ENCODE measurements around the gene UBTFL1.
"Not testable (repeated sequence)": the region's sequence is repeated elsewhere in the genome, so short reads cannot be mapped to it uniquely, and the experiment has no call there.

Gene UBTFL1, protein sequence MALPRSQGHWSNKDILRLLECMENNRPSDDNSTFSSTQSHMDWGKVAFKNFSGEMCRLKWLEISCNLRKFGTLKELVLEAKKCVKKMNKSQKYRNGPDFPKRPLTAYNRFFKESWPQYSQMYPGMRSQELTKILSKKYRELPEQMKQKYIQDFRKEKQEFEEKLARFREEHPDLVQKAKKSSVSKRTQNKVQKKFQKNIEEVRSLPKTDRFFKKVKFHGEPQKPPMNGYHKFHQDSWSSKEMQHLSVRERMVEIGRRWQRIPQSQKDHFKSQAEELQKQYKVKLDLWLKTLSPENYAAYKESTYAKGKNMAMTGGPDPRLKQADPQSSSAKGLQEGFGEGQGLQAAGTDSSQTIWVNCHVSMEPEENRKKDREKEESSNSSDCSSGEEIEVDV

GRCh38 chr11:90085650-90086049 lies at the start of gene UBTFL1:
Gene UBTFL1, plus strand, starts transcription at chr11:90085950. Its CDS starts 0 bp downstream, at chr11:90085950.
- in situ Hi-C loops (cut with MboI; ENCODE audit: low sequenced_read_pairs): not testable (repeated sequence)

GRCh38 chr11:90051591-90052209 lies 34.0 kb upstream of the UBTFL1 start:
- in situ Hi-C loops (cut with MboI; ENCODE audit: low sequenced_read_pairs): not testable (repeated sequence)

- in situ Hi-C loops (cut with MboI; ENCODE audit: low sequenced_read_pairs): not testable (repeated sequence)
These were observed 33.4 kb upstream of the UBTFL1 start for GRCh38 chr11:90052311-90052710.

DNA sequence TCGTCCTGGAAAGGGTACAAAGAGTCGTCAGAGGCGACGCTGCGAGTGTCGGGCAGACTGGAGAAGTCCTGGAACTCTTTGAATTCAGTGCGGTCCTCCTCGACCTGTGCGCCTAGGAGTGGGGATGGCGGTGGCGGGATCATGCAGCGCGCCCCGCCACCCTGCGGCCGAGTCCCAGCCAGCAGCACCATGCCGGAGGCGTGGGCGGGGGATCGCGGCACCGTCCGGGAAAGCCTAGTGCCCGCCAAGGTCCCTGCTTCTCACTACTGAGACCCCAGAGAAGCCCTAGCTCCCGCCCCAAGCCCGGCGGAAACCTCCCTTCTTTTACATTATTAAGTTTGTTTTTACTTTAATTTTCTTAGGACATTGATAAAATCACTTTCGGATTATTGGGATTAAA lies 32.2 kb upstream of the UBTFL1 start:
- in situ Hi-C loops (cut with MboI; ENCODE audit: low sequenced_read_pairs): not testable (repeated sequence)

DNA sequence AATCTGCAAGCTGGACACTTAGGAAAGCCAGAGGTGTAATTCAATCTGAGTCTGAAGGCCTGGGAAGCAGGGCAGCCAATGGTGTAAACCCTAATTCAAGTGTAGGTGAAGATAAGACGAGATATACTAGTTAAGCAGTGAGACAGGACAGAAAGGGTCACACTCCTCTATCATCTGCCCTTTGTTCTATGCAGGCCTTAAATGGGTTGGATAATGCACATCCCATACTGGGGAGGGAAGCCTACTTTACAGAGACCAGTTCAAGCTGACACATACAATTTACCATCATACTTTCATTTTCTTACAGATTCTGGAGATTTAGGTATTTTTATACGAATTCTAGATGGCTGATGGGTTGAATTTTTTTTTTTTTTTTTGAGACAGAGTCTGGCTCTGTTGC lies 3.0 kb downstream of the UBTFL1 start:
- in situ Hi-C loops (cut with MboI; ENCODE audit: low sequenced_read_pairs): not testable (repeated sequence)

GRCh38 chr11:90095230-90095924 lies 9.6 kb downstream of the UBTFL1 start:
- in situ Hi-C loops (cut with MboI; ENCODE audit: low sequenced_read_pairs): not testable (repeated sequence)

DNA sequence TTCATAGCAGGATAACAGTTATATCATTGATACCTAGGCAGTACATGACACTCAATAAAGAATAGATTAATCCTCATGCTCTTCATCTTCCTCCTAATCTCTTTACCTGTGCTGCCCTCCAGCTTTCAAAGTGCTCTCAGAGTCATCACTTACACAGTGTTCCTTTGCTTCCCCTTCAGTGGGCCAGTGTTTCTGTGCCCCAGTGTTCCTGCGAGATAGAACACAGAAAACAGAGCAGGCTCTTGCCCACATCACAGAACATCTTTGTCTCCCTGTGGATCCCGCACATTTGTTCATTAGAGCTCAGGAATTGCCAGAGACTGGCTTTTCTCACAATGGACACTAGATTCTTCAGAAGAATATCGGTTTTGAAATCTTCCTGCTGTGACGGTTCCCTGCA lies 12.5 kb downstream of the UBTFL1 start:
- in situ Hi-C loops (cut with MboI; ENCODE audit: low sequenced_read_pairs): not testable (repeated sequence)

DNA sequence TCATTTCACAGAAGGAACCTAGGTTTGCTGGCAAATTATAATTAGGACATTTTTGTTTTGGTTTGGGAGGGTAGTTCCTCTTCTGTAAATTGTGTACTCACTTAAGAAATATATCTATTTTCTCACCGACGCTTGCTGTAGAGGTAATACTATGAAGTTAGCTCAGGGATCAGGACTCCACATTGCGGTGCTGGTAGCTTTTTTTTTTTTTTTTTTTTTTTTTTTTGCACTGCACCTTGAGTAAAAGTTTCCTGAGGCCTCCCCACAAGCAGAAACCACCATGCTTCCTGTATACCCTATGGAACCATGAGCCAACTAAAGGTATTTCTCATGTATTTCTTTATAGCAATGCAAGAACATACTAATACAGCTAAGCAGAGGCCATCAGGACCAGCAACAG lies 14.7 kb downstream of the UBTFL1 start:
- in situ Hi-C loops (cut with MboI; ENCODE audit: low sequenced_read_pairs): no loop called here

DNA sequence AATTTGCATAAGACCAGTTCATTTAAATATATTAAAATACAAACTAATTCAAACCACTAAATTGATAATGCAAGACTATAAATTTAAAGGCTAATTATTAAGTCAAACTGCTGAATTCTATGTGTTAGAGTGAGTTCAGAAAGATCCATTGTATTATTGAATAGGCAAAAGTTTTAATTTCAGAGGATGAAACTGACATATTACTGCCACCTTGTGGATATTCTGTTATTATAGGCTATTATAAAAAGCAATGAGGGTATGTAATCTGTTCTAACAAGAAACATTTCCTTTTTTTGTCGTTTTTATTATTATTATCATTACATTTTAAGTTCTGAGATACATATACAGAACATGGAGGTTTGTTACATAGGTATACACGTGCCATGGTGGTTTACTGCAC lies 27.8 kb downstream of the UBTFL1 start:
- in situ Hi-C loops (cut with MboI; ENCODE audit: low sequenced_read_pairs): no loop called here

GRCh38 chr11:90120191-90120590 lies 34.4 kb downstream of the UBTFL1 start:
- in situ Hi-C loops (cut with MboI; ENCODE audit: low sequenced_read_pairs): no loop called here

DNA sequence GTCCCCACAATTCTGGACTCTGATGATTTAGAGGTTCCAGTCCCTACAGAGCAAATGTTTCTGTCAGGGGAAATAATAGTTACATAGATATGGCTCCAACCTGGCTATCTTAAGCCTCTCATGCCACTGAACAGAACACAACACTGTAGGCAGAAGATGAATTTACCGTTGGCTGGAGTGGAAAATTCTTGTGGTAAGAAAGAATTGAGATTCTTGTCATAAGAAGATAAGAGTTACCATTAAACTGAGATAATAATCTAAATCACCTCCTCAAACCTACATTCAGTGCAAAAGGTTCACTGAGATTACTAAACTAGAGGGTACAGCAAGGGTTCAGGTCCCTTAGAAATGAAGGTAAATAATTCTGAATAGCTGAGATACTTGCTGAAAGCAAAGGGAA lies 38.6 kb downstream of the UBTFL1 start:
- in situ Hi-C loops (cut with MboI; ENCODE audit: low sequenced_read_pairs): no loop called here

- in situ Hi-C loops (cut with MboI; ENCODE audit: low sequenced_read_pairs): no loop called here
These were observed 39.2 kb downstream of the UBTFL1 start for GRCh38 chr11:90124946-90125345.

DNA sequence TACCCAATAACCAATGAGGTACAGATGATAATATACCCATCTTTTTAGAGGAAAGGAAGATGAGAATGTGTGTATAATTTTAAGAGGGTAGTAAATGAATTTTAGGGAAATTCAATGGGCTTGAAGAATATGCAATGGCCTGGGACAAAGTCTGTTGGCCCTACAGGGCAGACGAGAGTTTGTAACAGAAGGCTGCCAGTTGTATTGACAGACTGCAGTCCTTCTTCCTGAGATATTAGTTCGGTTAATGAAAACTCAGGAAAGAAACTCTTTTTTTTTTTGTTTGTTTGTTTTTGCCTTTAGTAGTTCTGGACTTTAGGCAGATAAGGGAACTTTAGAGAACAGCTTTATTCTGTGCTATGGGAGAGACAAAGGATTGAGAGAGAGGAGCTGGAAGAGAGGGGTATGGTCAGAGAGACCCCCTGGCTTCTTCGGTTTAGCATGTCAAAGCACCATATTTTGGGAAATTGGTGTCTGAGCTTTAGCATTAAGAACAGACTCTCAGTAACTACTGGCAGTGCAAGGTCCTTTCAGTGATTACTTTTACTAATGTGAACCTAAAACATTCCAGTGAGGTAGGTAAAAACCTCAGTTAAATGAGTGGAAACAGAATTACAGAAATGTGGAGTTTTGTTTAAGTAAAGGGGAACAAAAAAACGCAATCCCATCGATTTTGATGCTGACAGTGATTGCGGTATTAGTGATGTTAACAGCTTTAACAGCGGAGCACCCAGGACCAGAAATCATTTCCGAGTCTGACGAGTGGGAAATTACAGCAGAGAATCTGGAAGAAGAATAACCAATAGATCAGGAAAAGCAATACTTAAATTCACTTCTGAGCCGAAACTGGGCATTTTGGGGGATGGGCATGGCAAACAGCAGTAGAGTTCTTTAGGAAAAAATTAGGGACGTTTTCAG lies 48.1 kb downstream of the UBTFL1 start:
- in situ Hi-C loops (cut with MboI; ENCODE audit: low sequenced_read_pairs): no loop called here

DNA sequence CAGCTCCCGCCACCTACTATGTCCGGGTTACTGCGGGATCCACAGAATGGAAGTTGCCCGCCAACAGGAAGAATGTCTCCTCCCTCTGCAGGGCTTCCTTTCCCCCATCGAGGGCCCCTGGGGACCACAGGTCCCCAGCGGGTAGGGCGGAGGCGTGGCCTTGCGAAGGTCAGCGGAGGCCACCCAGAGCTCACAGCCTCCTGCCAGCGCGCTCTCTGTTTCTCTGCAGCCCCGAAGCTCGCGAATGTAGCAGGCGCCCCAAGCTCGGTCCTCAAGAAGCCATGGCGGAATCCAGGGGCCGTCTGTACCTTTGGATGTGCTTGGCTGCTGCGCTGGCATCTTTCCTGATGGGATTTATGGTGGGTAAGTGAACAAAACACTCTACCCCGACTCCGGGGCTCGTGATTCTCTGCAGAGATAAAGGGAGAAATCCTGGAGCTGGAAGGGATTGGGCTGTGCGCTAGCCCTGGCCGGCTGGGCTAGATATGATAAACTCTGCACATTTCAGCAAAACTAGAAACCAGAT lies 48.8 kb downstream of the UBTFL1 start, which contains the start of gene NAALAD2:
NAALAD2 (plus strand) TSS at position 186 of the 526 bp plus-strand sequence; CDS start at position 282, 96 bp downstream.
- in situ Hi-C loops (cut with MboI; ENCODE audit: low sequenced_read_pairs): no loop called here

GRCh38 chr11:90135016-90135415 lies 49.3 kb downstream of the UBTFL1 start:
- in situ Hi-C loops (cut with MboI; ENCODE audit: low sequenced_read_pairs): no loop called here
